ENCODE data around the gene TSPEAR. TPM values are rescaled to one million over a fixed set of nuclear protein-coding genes. Genes with fewer than 3 reads are reported as not detected.

The TSPEAR gene
- total RNA-seq, 2 experiments from 2014 or later, result not detected

GRCh38 chr21:44539991-44540666 lies 171.2 kb downstream of the TSPEAR start, which contains the start of gene KRTAP10-1:
Gene KRTAP10-1, minus strand, starts transcription at chr21:44540195. Its CDS starts 45 bp downstream, at chr21:44540150.
- Histone ChIP-seq H4K20me1 (ENCODE audit: insufficient read depth, low read length) (no peaks in the 10 kb centered on the region), H3K79me2 (ENCODE audit: insufficient read depth, low read depth, low read length) (no peaks in the 10 kb centered on the region), H3K4me2 (ENCODE audit: low read length) (no peak within 1 kb of the TSS), H3K9me2 (ENCODE audit: insufficient read depth, low read length) (no peaks in the 10 kb centered on the region), H3K27ac (ENCODE audit: low read depth, low read length, poor library complexity, severe bottlenecking) (no peak within 1 kb of the TSS), H3K4me3 (ENCODE audit: low read depth, low read length, poor library complexity, severe bottlenecking) (no peak within 1 kb of the TSS), H3K4me1 (ENCODE audit: insufficient read depth, low read length, poor library complexity, severe bottlenecking) (no peaks in the 10 kb centered on the region), H3K36me3 (ENCODE audit: insufficient read depth, low read length) (no peaks in the 10 kb centered on the region), H2AFZ (ENCODE audit: low read length) (no peak within 1 kb of the TSS), H3K9me3 (ENCODE audit: low read length) (peaks cover 9% of the 10 kb centered on the region; the same call in 1 of the 2 replicates)
- BruUV-seq (replicated peaks), result no TSS peak
- no peak for DNase-seq (ENCODE audit: low spot score)
- intact Hi-C loops (cut with micrococcal nuclease; ENCODE audit: unreplicated experiment), result no loop called here
- POLR2A ChIA-PET, result interaction anchor here (0.7 kb wide), 1 partner anchor 1241 kb away, joined by 3 read pairs; no protein-coding TSS in a partner anchor
- CTCF ChIA-PET (ENCODE audit: unreplicated experiment), result no interaction called here
- TF ChIP-seq EZH2phosphoT487 (IDR thresholded peaks at IDR 0.05; ENCODE audit: borderline replicate concordance, low read depth, low read length) (no peak), CTCF (conservative IDR thresholded peaks at IDR 0.05; ENCODE audit: low read length) (no peak)

DNA sequence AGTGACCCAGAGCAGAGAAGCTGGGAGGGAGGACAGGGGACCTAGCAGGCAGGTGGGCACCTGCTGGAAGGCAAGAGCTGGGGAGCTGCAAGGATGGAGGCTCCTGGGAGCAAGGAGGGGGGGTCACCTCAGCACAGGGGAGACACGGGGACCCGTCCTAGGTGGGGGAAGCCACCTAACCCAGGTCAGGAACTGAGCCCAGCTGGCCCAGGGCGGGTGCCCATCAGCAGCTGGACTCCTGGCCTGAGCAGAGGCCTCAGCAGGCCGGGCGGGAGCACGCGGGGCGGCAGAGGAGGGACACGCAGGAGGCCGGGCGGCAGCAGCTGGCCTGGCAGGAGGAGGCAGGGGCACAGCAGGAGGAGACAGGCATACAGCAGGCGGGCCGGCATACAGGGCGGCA lies 172.3 kb downstream of the TSPEAR start:
- Histone ChIP-seq H4K20me1 (ENCODE audit: insufficient read depth, low read length) (no peaks in the 10 kb centered on the region), H3K9me3 (ENCODE audit: low read length) (peaks cover 9% of the 10 kb centered on the region; the same call in 1 of the 2 replicates), H3K4me2 (ENCODE audit: low read length) (no peak overlapping the region), H3K4me3 (ENCODE audit: low read depth, low read length, poor library complexity, severe bottlenecking) (no peak overlapping the region), H2AFZ (ENCODE audit: low read length) (no peak overlapping the region), H3K9me2 (ENCODE audit: insufficient read depth, low read length) (no peaks in the 10 kb centered on the region), H3K79me2 (ENCODE audit: insufficient read depth, low read depth, low read length) (no peaks in the 10 kb centered on the region), H3K4me1 (ENCODE audit: insufficient read depth, low read length, poor library complexity, severe bottlenecking) (no peaks in the 10 kb centered on the region), H3K36me3 (ENCODE audit: insufficient read depth, low read length) (no peaks in the 10 kb centered on the region), H3K27ac (ENCODE audit: low read depth, low read length, poor library complexity, severe bottlenecking) (no peak overlapping the region)
- ChIA-PET POLR2A (no interaction called here), CTCF (ENCODE audit: unreplicated experiment) (no interaction called here)
- intact Hi-C loops (cut with micrococcal nuclease; ENCODE audit: unreplicated experiment), result no loop called here
- TF ChIP-seq CTCF (conservative IDR thresholded peaks at IDR 0.05; ENCODE audit: low read length), result no peak
- TF ChIP-seq EZH2phosphoT487 (IDR thresholded peaks at IDR 0.05; ENCODE audit: borderline replicate concordance, low read depth, low read length), result no peak
- no TSS peak for BruUV-seq (replicated peaks)
- no peak for DNase-seq (ENCODE audit: low spot score)

Data from OCI-LY7 (cell line).